GM12872 (cell line): ENCODE measurements around the gene GATC.

ENCODE experiments used
- CTCF ChIP-seq: IDR thresholded peaks from 3 replicates; pipeline ENCODE4 v1.5.1; 2011; ENCODE audit warnings: low read depth, mild to moderate bottlenecking, low read length, moderate library complexity; ENCODE audit not compliant: insufficient read depth

Gene GATC

DNA sequence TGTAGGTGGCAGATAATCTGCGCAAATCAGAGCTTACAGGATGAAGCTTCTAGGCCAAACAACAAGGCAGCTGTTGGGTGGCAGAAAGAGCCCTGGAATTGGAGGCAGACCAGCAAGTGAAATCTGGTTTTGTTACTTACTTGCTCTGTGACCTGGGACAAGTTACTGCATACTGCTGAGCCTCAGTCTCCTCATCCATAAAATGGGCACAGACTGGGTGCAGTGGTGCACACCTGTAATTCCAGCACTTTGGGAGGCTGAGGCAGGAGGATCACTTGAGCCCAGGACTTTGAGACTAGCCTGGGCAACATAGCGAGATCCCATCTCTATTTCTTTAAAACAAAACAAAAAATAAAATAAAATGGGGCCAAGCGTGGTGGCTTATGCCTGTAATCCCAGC is 39.7 kb upstream of the GATC start:
- no peak for TF ChIP-seq CTCF

DNA sequence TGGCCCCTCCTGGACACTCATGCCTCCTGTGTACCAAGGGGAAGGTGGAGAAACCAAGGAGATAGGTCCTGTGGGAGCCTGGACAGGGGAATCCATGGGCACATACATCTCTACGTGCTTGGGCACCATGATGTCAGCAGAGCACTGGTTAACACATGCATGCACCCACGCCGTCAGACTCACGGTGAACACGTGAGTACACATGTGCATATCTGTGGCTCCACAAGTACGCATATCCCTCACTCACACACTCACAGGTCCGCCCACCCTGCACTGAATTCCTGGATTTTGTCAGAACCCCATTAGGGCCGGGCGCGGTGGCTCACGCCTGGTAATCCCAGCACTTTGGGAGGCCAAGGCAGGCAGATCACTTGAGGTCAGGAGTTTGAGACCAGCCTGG is 37.5 kb upstream of the GATC start:
- TF ChIP-seq CTCF = no peak

GRCh38 chr12:120412421-120412820 is 33.8 kb upstream of the GATC start:
- TF ChIP-seq CTCF = no peak

- no peak for TF ChIP-seq CTCF
Measured at GRCh38 chr12:120413901-120414695, 32.1 kb upstream of the GATC start.

GRCh38 chr12:120416490-120417216 is 29.6 kb upstream of the GATC start:
- no peak for TF ChIP-seq CTCF

GRCh38 chr12:120417917-120418580 is 28.2 kb upstream of the GATC start:
- TF ChIP-seq CTCF = no peak

DNA sequence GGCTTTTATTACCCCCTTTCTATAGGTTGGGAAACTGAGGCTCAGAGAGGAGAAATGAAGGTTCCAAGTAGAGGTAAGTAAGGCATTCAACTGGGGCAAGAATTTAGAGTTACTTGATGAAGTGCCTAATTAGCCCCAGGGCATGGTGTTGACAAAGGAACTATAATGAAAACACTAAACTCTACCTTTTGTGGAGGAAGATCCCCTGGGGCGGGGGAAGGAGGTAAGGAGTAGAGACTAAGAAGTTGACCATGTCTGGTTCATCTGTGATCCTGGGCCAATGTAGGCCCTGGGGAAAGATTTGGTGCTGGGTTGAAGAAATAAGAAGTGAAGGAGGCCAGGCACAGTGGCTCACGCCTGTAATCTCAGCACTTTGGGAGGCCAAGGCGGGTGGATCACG is 24.5 kb upstream of the GATC start:
- no peak for TF ChIP-seq CTCF
